Activated naive CD4-positive, alpha-beta T cell treated with anti-CD3 and anti-CD28 coated beads, Interleukin-2, amount 50 U/mL, for 24 hours (primary cell): Measurements from ENCODE around the gene TMC2.

Experiments used
- H3K27ac Mint-ChIP-seq: one replicate; pipeline ENCODE4 v1.8.0; 2021; ENCODE audit warnings: mild to moderate bottlenecking, mixed read lengths
- H3K27me3 Mint-ChIP-seq: one replicate; pipeline ENCODE4 v1.8.0; 2021; ENCODE audit warnings: mixed read lengths
- H3K36me3 Mint-ChIP-seq: one replicate; pipeline ENCODE4 v1.8.0; 2021; ENCODE audit warnings: mixed read lengths
- H3K4me1 Mint-ChIP-seq: one replicate; pipeline ENCODE4 v1.8.0; 2021; ENCODE audit warnings: mixed read lengths
- H3K4me3 Mint-ChIP-seq: one replicate; pipeline ENCODE4 v1.8.0; 2021; ENCODE audit warnings: mild to moderate bottlenecking, mixed read lengths
- H3K9me3 Mint-ChIP-seq: one replicate; pipeline ENCODE4 v1.8.0; 2021; ENCODE audit warnings: mixed read lengths

Gene TMC2

DNA sequence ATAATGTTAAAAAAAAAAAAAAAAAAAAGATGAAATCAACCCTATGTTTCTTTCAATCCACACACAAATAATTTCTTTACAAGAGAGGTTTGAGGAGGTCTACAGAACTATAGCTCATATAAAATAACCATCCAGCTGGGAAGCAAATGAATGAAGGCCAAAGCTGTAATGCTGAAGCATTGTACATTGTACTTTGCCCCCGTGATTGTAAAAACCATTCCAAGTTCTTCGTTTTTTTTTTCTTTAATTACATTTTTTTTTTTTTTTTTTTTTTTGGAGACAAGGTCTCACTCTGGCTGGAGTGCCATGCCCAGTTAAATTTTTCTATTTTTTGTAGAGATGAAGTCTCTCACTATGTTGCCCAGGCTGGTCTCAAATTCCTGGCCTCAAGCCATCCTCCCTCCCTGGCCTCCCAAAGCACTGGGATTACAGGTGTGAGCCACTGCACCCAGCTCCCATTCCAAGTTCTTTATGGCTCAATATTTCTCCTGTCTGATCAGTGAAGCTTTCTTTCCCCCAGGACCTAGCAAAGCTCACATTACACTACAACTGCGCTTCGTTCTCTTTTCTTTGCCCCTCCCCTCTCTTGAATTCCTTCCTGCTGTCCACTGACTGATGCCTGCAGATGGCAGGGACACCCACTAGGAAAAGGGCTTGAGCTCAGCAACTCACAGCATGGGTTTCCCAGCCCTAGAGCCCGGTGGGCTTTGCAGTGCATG, 63.1 kb downstream of the TMC2 start:
- H3K9me3 Mint-ChIP-seq, result no peaks in the 10 kb centered on the region
- no peaks in the 10 kb centered on the region for H3K4me1 Mint-ChIP-seq
- H3K4me3 Mint-ChIP-seq, result no peak overlapping the region
- H3K36me3 Mint-ChIP-seq, result no peaks in the 10 kb centered on the region
- H3K27ac Mint-ChIP-seq, result no peak overlapping the region
- H3K27me3 Mint-ChIP-seq, result peaks cover 2% of the 10 kb centered on the region

GRCh38 chr20:2602046-2602735, 65.8 kb downstream of the TMC2 start:
- no peaks in the 10 kb centered on the region for H3K4me1 Mint-ChIP-seq
- H3K9me3 Mint-ChIP-seq, result peaks cover 3% of the 10 kb centered on the region
- peaks cover 4% of the 10 kb centered on the region for H3K27me3 Mint-ChIP-seq
- no peak overlapping the region for H3K4me3 Mint-ChIP-seq
- H3K36me3 Mint-ChIP-seq, result peaks cover under 1% of the 10 kb centered on the region
- no peak overlapping the region for H3K27ac Mint-ChIP-seq

DNA sequence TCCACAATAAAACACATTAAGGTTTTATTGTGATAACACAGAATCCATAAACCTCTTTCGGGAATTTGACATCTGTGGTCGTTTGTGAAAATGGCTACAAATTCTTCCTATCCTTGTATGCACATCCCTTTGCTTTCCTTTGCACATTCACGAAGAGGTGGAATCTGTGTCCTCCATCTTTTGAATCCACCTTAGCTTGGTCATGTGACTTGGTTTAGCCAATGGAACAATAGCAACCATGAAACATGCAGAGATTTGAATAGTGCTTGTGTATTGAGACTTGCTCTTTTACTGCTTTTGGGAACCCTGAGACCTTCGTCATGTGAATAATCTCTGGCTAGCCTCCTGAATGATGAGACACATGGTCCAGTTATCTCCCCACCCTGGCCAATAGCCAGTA, 66.4 kb downstream of the TMC2 start:
- Mint-ChIP-seq H3K27me3 (peaks cover 4% of the 10 kb centered on the region), H3K4me1 (no peaks in the 10 kb centered on the region), H3K9me3 (peaks cover 6% of the 10 kb centered on the region), H3K4me3 (no peak overlapping the region), H3K27ac (no peak overlapping the region), H3K36me3 (peaks cover 1% of the 10 kb centered on the region)

GRCh38 chr20:2603816-2604505, 67.6 kb downstream of the TMC2 start:
- H3K36me3 Mint-ChIP-seq, result peaks cover 1% of the 10 kb centered on the region
- no peaks in the 10 kb centered on the region for H3K4me1 Mint-ChIP-seq
- H3K27ac Mint-ChIP-seq, result no peak overlapping the region
- peaks cover 4% of the 10 kb centered on the region for H3K27me3 Mint-ChIP-seq
- H3K9me3 Mint-ChIP-seq, result peaks cover 6% of the 10 kb centered on the region
- no peak overlapping the region for H3K4me3 Mint-ChIP-seq

DNA sequence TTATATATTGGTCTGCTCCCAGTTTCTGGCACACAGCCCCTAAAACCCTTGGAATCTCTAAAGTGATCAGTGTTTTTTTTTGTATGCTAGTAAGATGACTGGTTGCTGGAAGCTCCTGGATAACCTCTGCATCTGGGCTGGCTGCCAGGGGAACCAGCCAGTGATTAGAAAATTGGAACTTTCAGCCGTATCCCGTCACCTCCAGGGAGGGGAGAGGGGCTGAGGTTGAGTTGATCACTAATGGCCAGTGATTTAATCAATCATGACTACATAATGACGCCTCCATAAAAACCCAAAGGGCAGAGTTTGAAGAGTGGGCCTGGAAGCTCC, 68.1 kb downstream of the TMC2 start:
- Mint-ChIP-seq H3K9me3 (peaks cover 6% of the 10 kb centered on the region), H3K4me3 (no peak overlapping the region), H3K27me3 (peaks cover 5% of the 10 kb centered on the region)

GRCh38 chr20:2606507-2607006, 70.2 kb downstream of the TMC2 start:
- H3K27ac Mint-ChIP-seq, result no peak overlapping the region
- H3K9me3 Mint-ChIP-seq, result peaks cover 6% of the 10 kb centered on the region
- peaks cover 1% of the 10 kb centered on the region for H3K36me3 Mint-ChIP-seq
- H3K4me3 Mint-ChIP-seq, result no peak overlapping the region
- peaks cover 12% of the 10 kb centered on the region for H3K27me3 Mint-ChIP-seq
- no peaks in the 10 kb centered on the region for H3K4me1 Mint-ChIP-seq

More for the DNA sequence above, 68.1 kb downstream of the TMC2 start:
- Mint-ChIP-seq H3K36me3 (peaks cover 1% of the 10 kb centered on the region), H3K4me1 (no peaks in the 10 kb centered on the region), H3K27ac (no peak overlapping the region)

DNA sequence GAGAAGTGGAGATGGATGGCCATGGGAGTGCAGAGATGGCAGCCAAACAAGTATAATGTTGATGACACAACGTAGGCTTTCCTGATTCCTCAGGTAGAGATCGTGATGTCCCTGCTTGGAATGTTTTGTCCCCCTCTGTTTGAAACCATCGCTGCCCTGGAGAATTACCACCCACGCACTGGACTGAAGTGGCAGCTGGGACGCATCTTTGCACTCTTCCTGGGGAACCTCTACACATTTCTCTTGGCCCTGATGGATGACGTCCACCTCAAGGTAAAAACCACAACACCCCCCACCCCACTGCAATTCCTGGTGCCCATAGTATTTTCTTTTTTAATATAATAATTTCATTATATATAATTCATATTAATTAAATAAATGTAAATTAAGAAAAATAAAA, 74.0 kb downstream of the TMC2 start:
- no peak overlapping the region for H3K4me3 Mint-ChIP-seq
- no peak overlapping the region for H3K27ac Mint-ChIP-seq
- peaks cover 1% of the 10 kb centered on the region for H3K36me3 Mint-ChIP-seq
- H3K9me3 Mint-ChIP-seq, result peaks cover 6% of the 10 kb centered on the region
- peaks cover 13% of the 10 kb centered on the region for H3K27me3 Mint-ChIP-seq
- H3K4me1 Mint-ChIP-seq, result no peaks in the 10 kb centered on the region

DNA sequence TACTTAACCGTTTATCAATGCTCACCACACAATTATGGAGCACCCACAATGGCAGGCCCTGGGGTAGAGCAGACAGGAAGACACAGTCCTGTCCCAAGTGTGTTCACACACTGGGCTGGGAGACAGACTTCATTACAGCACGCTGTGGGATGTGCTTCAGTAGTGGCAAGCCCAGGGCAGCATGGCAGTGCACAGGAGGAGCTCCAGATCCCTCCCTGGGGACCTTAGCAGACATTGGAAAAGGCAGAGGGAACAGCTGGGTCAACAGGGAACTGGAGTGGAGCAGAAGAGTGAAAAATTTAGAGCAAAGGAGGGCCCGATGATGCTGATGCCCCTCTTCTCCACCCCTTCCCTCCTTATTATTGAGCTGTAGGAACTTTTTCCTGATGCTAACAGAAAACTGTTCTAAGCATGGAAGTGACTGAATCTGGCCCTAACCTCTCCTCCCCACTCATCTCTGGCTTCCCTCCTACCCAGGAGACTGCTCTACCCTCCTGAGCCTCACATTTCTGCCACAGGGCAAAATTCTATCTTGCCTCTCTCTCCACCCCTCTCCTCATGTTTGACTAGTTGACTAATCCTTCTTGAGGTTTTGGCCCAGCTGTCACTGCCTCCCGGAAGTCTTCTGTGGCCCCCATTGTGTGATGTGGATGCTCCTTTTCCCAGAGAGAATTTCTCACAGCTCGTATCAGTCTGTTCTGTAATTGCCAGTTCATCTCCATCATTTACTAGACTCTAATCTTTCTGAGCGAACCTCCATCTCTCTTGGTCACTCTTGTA, 74.8 kb downstream of the TMC2 start:
- peaks cover 1% of the 10 kb centered on the region for H3K36me3 Mint-ChIP-seq
- H3K27ac Mint-ChIP-seq, result no peak overlapping the region
- peaks cover 15% of the 10 kb centered on the region for H3K27me3 Mint-ChIP-seq
- no peaks in the 10 kb centered on the region for H3K4me1 Mint-ChIP-seq
- H3K9me3 Mint-ChIP-seq, result peaks cover 6% of the 10 kb centered on the region
- no peak overlapping the region for H3K4me3 Mint-ChIP-seq

DNA sequence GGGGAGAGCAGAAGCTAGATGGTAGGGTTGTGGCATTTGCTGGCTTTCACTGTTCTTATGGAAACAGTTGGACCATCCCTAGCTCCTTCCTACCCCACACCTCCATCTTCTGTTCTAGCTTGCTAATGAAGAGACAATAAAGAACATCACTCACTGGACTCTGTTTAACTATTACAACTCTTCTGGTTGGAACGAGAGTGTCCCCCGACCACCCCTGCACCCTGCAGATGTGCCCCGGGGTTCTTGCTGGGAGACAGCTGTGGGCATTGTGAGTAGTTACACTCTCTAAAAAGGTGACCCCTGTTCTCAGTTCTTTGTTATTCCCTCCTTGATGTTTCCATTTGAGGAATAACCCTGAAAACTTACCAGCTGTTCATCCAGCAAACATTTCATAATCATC, 75.7 kb downstream of the TMC2 start:
- Mint-ChIP-seq H3K36me3 (peaks cover 1% of the 10 kb centered on the region), H3K27me3 (peaks cover 17% of the 10 kb centered on the region), H3K27ac (no peak overlapping the region), H3K4me3 (no peak overlapping the region), H3K4me1 (no peaks in the 10 kb centered on the region), H3K9me3 (peaks cover 4% of the 10 kb centered on the region)

DNA sequence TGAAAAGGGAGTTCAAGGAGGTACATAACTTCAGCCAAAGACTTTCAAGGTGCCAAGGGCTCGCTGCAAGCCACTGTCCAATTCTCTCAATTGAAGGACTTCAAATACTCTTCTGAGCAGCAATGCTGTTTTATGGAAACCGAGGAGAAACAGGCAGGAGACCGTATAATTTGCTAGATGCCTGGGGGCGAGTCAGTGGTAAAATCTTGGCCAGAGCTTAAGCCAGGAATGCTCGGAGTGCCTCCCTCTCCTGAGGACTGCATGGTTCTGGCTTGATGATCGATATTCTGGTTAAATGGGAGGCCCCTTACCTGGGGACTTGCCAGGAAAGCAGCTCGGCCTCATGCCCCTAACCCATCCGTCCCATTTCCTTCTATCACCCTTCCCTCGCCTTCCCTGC, 80.3 kb downstream of the TMC2 start:
- Mint-ChIP-seq H3K27me3 (peaks cover 17% of the 10 kb centered on the region), H3K4me1 (no peaks in the 10 kb centered on the region), H3K27ac (no peak overlapping the region), H3K4me3 (no peak overlapping the region), H3K9me3 (peaks cover 9% of the 10 kb centered on the region), H3K36me3 (no peaks in the 10 kb centered on the region)

GRCh38 chr20:2617099-2617714, 80.8 kb downstream of the TMC2 start:
- H3K36me3 Mint-ChIP-seq, result no peaks in the 10 kb centered on the region
- no peak overlapping the region for H3K4me3 Mint-ChIP-seq
- no peak overlapping the region for H3K27ac Mint-ChIP-seq
- peaks cover 19% of the 10 kb centered on the region for H3K27me3 Mint-ChIP-seq
- peaks cover 9% of the 10 kb centered on the region for H3K9me3 Mint-ChIP-seq
- no peaks in the 10 kb centered on the region for H3K4me1 Mint-ChIP-seq

DNA sequence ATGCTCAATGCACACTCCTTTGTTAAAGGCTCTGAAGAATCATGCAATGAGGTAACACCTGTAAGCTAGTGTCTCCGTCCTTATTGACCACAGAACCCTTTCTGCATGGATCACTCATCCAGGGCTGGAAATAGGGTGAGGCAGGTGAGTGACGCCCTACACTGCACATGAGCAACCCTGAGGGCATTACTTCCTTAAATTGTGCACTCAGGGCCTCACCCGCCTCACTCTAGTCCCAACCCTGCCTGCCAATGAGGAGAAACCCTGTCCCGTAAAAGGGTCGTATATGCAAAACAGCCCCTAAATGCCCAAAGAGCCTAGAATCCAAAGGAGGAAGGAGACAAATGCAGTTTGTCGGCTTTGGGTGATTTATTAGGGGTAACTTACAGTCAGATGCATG, 82.4 kb downstream of the TMC2 start:
- peaks cover 9% of the 10 kb centered on the region for H3K9me3 Mint-ChIP-seq
- no peak overlapping the region for H3K4me3 Mint-ChIP-seq
- no peaks in the 10 kb centered on the region for H3K4me1 Mint-ChIP-seq
- H3K36me3 Mint-ChIP-seq, result no peaks in the 10 kb centered on the region
- H3K27ac Mint-ChIP-seq, result no peak overlapping the region
- peaks cover 19% of the 10 kb centered on the region for H3K27me3 Mint-ChIP-seq

- Mint-ChIP-seq H3K36me3 (no peaks in the 10 kb centered on the region), H3K27ac (no peak overlapping the region), H3K4me3 (no peak overlapping the region)
Observed at GRCh38 chr20:2619337-2619736, 83.0 kb downstream of the TMC2 start.

DNA sequence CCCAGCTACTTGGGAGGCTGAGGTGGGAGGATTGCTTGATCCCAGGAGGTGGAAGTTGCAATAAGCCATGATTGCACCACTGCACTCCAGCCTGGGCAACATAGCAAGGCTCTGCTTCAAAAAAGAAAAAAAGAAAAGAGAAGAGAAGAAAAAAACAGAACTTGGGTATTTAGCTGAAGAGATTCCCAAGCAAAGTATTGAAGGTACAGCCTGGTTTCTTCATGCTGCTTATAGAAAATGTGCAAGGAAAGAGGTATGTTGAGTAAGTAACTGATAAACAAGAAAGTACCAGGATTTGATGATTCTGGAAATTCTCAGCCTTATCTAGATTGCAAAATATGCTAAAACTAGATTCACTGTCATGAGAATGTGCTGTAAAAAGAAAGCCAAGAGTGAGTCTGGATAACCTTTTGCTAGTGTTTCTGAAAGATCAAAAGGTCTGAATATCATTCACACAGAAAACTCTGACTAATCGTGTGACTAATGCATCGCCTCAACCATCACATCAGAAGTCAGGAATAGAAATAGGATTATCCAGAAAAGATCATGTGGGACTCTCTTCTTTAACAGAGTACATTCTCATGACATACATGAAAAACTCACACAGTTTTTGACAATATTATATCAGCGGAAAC, 83.7 kb downstream of the TMC2 start:
- Mint-ChIP-seq H3K36me3 (no peaks in the 10 kb centered on the region), H3K4me3 (no peak overlapping the region), H3K9me3 (peaks cover 9% of the 10 kb centered on the region), H3K4me1 (no peaks in the 10 kb centered on the region), H3K27me3 (peaks cover 17% of the 10 kb centered on the region), H3K27ac (peak overlapping the region; percentile 27)

More at GRCh38 chr20:2619337-2619736, 83.0 kb downstream of the TMC2 start:
- Mint-ChIP-seq H3K27me3 (peaks cover 19% of the 10 kb centered on the region), H3K9me3 (peaks cover 9% of the 10 kb centered on the region), H3K4me1 (no peaks in the 10 kb centered on the region)

- no peaks in the 10 kb centered on the region for H3K36me3 Mint-ChIP-seq
- H3K9me3 Mint-ChIP-seq, result peaks cover 21% of the 10 kb centered on the region
- H3K27ac Mint-ChIP-seq, result no peak overlapping the region
- no peak overlapping the region for H3K4me3 Mint-ChIP-seq
- no peaks in the 10 kb centered on the region for H3K4me1 Mint-ChIP-seq
- H3K27me3 Mint-ChIP-seq, result peaks cover 12% of the 10 kb centered on the region
Observed at GRCh38 chr20:2624190-2624589, 87.8 kb downstream of the TMC2 start.
